B cell (primary cell): ENCODE measurements around the gene SLIT3. TPM values are rescaled to one million over a fixed set of nuclear protein-coding genes. Genes with fewer than 3 reads are reported as not detected.

Source experiments
- ATAC-seq: fragments of 200-7000 bp; cut with Tn5 transposase; one replicate; pipeline ENCODE4 v1.10.0; 2021; ENCODE audit warnings: low read depth, mild to moderate bottlenecking, moderate number of reproducible peaks, moderate library complexity
- CTCF ChIA-PET: fragments of 350-600 bp; sonication (Branson Sonifier 250); formaldehyde crosslinking; loops from one replicate; lab custom pipeline; 2021; ENCODE audit warnings: antibody characterized with exemption, inconsistent platforms; lab: Charles Lee
- POLR2A ChIA-PET: fragments of 350-600 bp; sonication (Branson Sonifier 250); formaldehyde crosslinking; loops from one replicate; lab custom pipeline; 2021; ENCODE audit warnings: antibody characterized with exemption; lab: Charles Lee
- DNase-seq: peaks from one replicate; pipeline ENCODE4 v3.0.0; 2013
- H2AFZ ChIP-seq: 2 replicates; pipeline ENCODE4 v1.6.1; 2012; ENCODE audit warnings: mild to moderate bottlenecking, low read depth, low read length; ENCODE audit not compliant: insufficient read depth, poor library complexity, severe bottlenecking
- H3K27ac ChIP-seq, 2 donors: 1 replicate in 1 of 2; 2 replicates in 1 of 2; pipeline ENCODE4 v1.5.1; 2012 to 2013; ENCODE audit warnings: low read length in 2 of 2, mild to moderate bottlenecking in 2 of 2, moderate library complexity in 1 of 2
- H3K27me3 ChIP-seq, 4 experiments: fragments of 200-600 bp in 1 of 4; sonication (generic) in 1 of 4; replicated peaks in 1 of 4; 1 replicate in 2 of 4; 2 replicates in 2 of 4; pipeline versions ENCODE4 v1.6.1 to v1.7.0; 2013 to 2016; ENCODE audit warnings: low read length in 3 of 4, mild to moderate bottlenecking in 2 of 4, mixed read lengths in 1 of 4, moderate library complexity in 1 of 4; ENCODE audit not compliant: insufficient read depth in 4 of 4, control insufficient read depth in 3 of 4; ENCODE audit errors: control extremely low read depth in 1 of 4
- H3K36me3 ChIP-seq, 2 experiments: replicated peaks in 1 of 2; 1 replicate in 1 of 2; 2 replicates in 1 of 2; pipeline versions ENCODE4 v1.6.1 to v1.7.1; 2013; ENCODE audit warnings: low read length in 1 of 2; ENCODE audit not compliant: insufficient read depth in 2 of 2, control insufficient read depth in 1 of 2; ENCODE audit errors: control extremely low read depth in 1 of 2, extremely low read depth in 1 of 2
- H3K4me1 ChIP-seq, 2 donors: fragments of 200-600 bp in 1 of 2; sonication (generic) in 1 of 2; 1 replicate in 1 of 2; 2 replicates in 1 of 2; pipeline versions ENCODE4 v1.5.1 to v1.6.1; 2013 to 2017; ENCODE audit warnings: low read length in 2 of 2; ENCODE audit not compliant: control insufficient read depth in 2 of 2, insufficient read depth in 2 of 2
- H3K4me2 ChIP-seq: replicated peaks from 2 replicates; pipeline ENCODE3; 2012; ENCODE audit warnings: mild to moderate bottlenecking, low read depth, low read length; ENCODE audit not compliant: poor library complexity, severe bottlenecking
- H3K4me3 ChIP-seq, 5 experiments: fragments of 200-600 bp in 1 of 5; sonication (generic) in 1 of 5; 1 replicate in 3 of 5; 2 replicates in 2 of 5; pipeline versions ENCODE4 v1.5.1 to v1.7.0; 2011 to 2016; ENCODE audit warnings: low read length in 4 of 5, mild to moderate bottlenecking in 4 of 5, low read depth in 2 of 5, control low read depth in 1 of 5, moderate library complexity in 1 of 5; ENCODE audit not compliant: insufficient read depth in 1 of 5; ENCODE audit errors: control extremely low read depth in 1 of 5, extremely low read depth in 1 of 5
- H3K79me2 ChIP-seq: fragments of 200-600 bp; sonication (generic); one replicate; pipeline ENCODE4 v1.6.0; 2016; ENCODE audit warnings: low read length; ENCODE audit not compliant: control insufficient read depth, insufficient read depth
- H3K9ac ChIP-seq: fragments of 200-600 bp; sonication (generic); 2 replicates; pipeline ENCODE4 v1.6.1; 2017; ENCODE audit warnings: mild to moderate bottlenecking, low read length, moderate library complexity
- H3K9me3 ChIP-seq, 3 donors: one replicate each; pipeline versions ENCODE4 v1.6.1 to v1.7.1; 2013; ENCODE audit warnings: low read length in 2 of 3; ENCODE audit not compliant: control insufficient read depth in 2 of 3, insufficient read depth in 1 of 3; ENCODE audit errors: control extremely low read depth in 1 of 3
- H4K20me1 ChIP-seq: 2 replicates; pipeline ENCODE4 v1.6.0; 2012; ENCODE audit warnings: mild to moderate bottlenecking, low read length; ENCODE audit not compliant: insufficient read depth, control insufficient read depth, poor library complexity, severe bottlenecking
- H3K27ac Mint-ChIP-seq: one replicate; pipeline ENCODE4 v1.8.0; 2021; ENCODE audit warnings: mixed read lengths
- H3K27me3 Mint-ChIP-seq: one replicate; pipeline ENCODE4 v1.8.0; 2021; ENCODE audit warnings: mixed read lengths
- H3K4me1 Mint-ChIP-seq: one replicate; pipeline ENCODE4 v1.8.0; 2021; ENCODE audit warnings: mixed read lengths
- H3K4me3 Mint-ChIP-seq: one replicate; pipeline ENCODE4 v1.8.0; 2021; ENCODE audit warnings: mixed read lengths
- H3K9me3 Mint-ChIP-seq: one replicate; pipeline ENCODE4 v1.8.0; 2022; ENCODE audit warnings: mixed read lengths; ENCODE audit not compliant: insufficient read depth
- EZH2 ChIP-seq: IDR thresholded peaks from 2 replicates; pipeline ENCODE4 v1.6.1; 2012; ENCODE audit warnings: borderline replicate concordance, low read depth, mild to moderate bottlenecking, moderate library complexity, low read length; ENCODE audit not compliant: insufficient read depth, poor library complexity, severe bottlenecking
- WGBS: methylation state at CpG from one replicate; pipeline ENCODE4 v1.1.5; 2013; ENCODE audit warnings: missing lambda C conversion rate; ENCODE audit not compliant: insufficient coverage; 5-methylcytosine and 5-hydroxymethylcytosine counted together
- intact Hi-C: fragments of 100-400 bp; cut with micrococcal nuclease; formaldehyde crosslinking; loops from one replicate; pipeline ENCODE4 v1.10.0; 2022
- polyA plus RNA-seq: library from polyadenylated mRNA; depleted of rRNA; stranded (reverse); fragments of >200 nt; gene quantifications from 2 replicates; pipeline ENCODE4 v1.2.3, GENCODE V29; 2012
- total RNA-seq, 2 donors: library from RNA; stranded (reverse); fragments of 120-200 nt in 1 of 2; gene quantifications; 1 replicate in 1 of 2; 2 replicates in 1 of 2; pipeline versions ENCODE4 v1.2.3 to v1.2.4, GENCODE V29; 2013 to 2022
- TF ChIP-seq, protein P1 (sequence below): fragments of 200-600 bp; IDR thresholded peaks from one replicate; pipeline ENCODE4 v1.8.0; 2022; ENCODE audit warnings: antibody characterized with exemption, mild to moderate bottlenecking

Gene SLIT3
- total and polyA plus RNA-seq, 2 donors (not counting 1 experiment from before 2014, with no cell fraction given): not detected

DNA sequence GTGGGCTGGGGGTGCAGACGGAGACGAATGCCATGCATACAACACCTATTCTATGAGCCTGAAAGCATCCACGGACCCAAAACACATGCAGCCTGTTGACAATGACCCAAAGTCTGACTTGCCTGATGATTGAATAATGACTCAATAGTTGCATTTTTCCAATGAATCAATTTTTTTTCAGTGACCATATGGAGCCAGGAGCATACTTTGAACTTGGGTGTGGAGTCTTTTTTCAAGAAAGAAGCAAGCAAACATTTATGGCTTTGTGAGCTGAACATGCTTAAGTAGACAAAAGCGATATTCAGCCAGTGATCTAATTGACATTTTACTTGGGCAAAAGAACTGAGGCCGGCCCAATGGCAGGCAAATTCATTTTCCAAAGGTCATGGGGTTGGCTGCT, 437.9 kb downstream of the SLIT3 start:
- WGBS: 92% methylated on average over 4 of the region's 5 CpGs
- no peak overlapping the region for H3K9ac ChIP-seq
- no peaks in the 10 kb centered on the region for H3K4me1 ChIP-seq
- intact Hi-C loops: no loop called here
- H2AFZ ChIP-seq: no peak overlapping the region
- no peaks in the 10 kb centered on the region for H3K79me2 ChIP-seq
- TF ChIP-seq, protein P1, sequence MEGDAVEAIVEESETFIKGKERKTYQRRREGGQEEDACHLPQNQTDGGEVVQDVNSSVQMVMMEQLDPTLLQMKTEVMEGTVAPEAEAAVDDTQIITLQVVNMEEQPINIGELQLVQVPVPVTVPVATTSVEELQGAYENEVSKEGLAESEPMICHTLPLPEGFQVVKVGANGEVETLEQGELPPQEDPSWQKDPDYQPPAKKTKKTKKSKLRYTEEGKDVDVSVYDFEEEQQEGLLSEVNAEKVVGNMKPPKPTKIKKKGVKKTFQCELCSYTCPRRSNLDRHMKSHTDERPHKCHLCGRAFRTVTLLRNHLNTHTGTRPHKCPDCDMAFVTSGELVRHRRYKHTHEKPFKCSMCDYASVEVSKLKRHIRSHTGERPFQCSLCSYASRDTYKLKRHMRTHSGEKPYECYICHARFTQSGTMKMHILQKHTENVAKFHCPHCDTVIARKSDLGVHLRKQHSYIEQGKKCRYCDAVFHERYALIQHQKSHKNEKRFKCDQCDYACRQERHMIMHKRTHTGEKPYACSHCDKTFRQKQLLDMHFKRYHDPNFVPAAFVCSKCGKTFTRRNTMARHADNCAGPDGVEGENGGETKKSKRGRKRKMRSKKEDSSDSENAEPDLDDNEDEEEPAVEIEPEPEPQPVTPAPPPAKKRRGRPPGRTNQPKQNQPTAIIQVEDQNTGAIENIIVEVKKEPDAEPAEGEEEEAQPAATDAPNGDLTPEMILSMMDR: no peak
- no peak for TF ChIP-seq EZH2
- DNase-seq (no peak), ATAC-seq (no peak)
- CTCF ChIA-PET: no interaction called here
- H3K9me3 ChIP-seq: no peaks in the 10 kb centered on the region
- H4K20me1 ChIP-seq: no peaks in the 10 kb centered on the region
- no peak overlapping the region for H3K4me2 ChIP-seq
- no peaks in the 10 kb centered on the region for H3K36me3 ChIP-seq
- Mint-ChIP-seq H3K9me3 (no peaks in the 10 kb centered on the region), H3K27me3 (peaks cover 18% of the 10 kb centered on the region), H3K4me1 (no peaks in the 10 kb centered on the region), H3K27ac (no peak overlapping the region), H3K4me3 (no peak overlapping the region)
- POLR2A ChIA-PET: no interaction called here
- no peak overlapping the region for H3K27ac ChIP-seq
- no peak overlapping the region for H3K4me3 ChIP-seq
- H3K27me3 ChIP-seq: no peaks in the 10 kb centered on the region

GRCh38 chr5:168860503-168860902, 440.4 kb downstream of the SLIT3 start:
- H3K27me3 ChIP-seq: no peaks in the 10 kb centered on the region
- ATAC-seq (no peak), DNase-seq (no peak)
- intact Hi-C loops: no loop called here
- Mint-ChIP-seq H3K9me3 (no peaks in the 10 kb centered on the region), H3K4me1 (no peaks in the 10 kb centered on the region), H3K27ac (no peak overlapping the region), H3K4me3 (no peak overlapping the region), H3K27me3 (peaks cover 14% of the 10 kb centered on the region)
- no peaks in the 10 kb centered on the region for H3K79me2 ChIP-seq
- no peaks in the 10 kb centered on the region for H3K36me3 ChIP-seq
- no peaks in the 10 kb centered on the region for H3K4me1 ChIP-seq
- peaks cover 0 to 3% (median 0%) of the 10 kb centered on the region in 3 donors for H3K9me3 ChIP-seq
- ChIA-PET CTCF (no interaction called here), POLR2A (no interaction called here)
- no peak overlapping the region for H3K9ac ChIP-seq
- WGBS: no CpG with 5 or more reads among the region's 1 CpG
- TF ChIP-seq, protein P1: no peak
- no peak for TF ChIP-seq EZH2
- no peak overlapping the region for H3K27ac ChIP-seq
- H2AFZ ChIP-seq: no peak overlapping the region
- H4K20me1 ChIP-seq: no peaks in the 10 kb centered on the region
- no peak overlapping the region for H3K4me2 ChIP-seq
- no peak overlapping the region for H3K4me3 ChIP-seq
